Fibroblast of pulmonary artery (primary cell): ENCODE measurements around the gene NOXRED1.

Source experiments
- DNase-seq: peaks from one replicate; pipeline ENCODE4 v3.0.0-alpha.2; 2010; ENCODE audit warnings: low read depth
- H3K4me3 ChIP-seq: replicated peaks from 2 replicates; pipeline ENCODE4 v1.5.1; 2011; ENCODE audit warnings: low read depth, mild to moderate bottlenecking, control low read depth, low read length, moderate library complexity
- CTCF ChIP-seq: IDR thresholded peaks from 2 replicates; pipeline ENCODE4 v1.5.1; 2011; ENCODE audit warnings: mild to moderate bottlenecking, control low read depth, low read length, inconsistent platforms; ENCODE audit errors: missing control alignments

NOXRED1 gene

DNA sequence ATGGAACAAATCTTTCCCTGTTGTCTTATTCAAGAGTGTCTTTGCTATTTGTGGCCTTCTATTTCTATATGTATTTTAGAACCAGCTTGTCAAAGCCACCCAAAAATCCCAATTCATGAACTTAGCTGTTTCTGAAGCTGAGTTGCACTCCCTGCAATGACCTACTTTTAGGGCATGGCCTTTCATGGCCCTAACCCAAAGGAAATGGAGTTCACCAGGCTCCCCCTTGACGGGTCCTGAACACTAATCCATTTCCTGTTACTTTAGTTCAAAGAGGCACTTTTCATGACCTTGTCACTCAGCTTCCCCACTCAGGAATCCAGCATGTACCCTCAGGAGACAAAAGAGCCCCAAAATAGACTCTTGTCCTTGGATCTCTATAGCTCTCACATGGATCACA lies 54.0 kb downstream of the NOXRED1 start:
- TF ChIP-seq CTCF, result no peak
- no peak for DNase-seq
- no peak overlapping the region for H3K4me3 ChIP-seq

DNA sequence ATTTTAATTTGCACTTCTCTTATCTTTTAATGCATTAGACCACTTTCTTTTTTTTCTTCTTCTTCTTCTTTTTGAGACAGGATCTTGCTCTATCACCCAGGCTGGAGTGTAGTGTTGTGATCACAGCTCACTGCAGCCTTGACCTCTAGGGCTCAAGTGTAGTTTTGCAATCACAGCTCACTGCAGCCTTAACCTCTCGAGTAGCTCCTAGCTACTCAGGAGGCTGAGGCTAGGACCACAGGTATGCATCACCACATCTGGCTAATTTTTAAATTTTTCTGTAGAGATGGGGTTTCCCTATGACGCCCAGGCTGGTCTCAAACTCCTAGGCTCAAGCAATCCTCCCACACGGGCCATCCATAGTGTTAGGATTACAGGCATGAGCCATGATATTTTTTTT lies 59.2 kb downstream of the NOXRED1 start:
- no peak for DNase-seq
- no peak overlapping the region for H3K4me3 ChIP-seq
- no peak for TF ChIP-seq CTCF

- DNase-seq, result no peak
- H3K4me3 ChIP-seq, result no peak overlapping the region
- no peak for TF ChIP-seq CTCF
These were observed 63.7 kb downstream of the NOXRED1 start for GRCh38 chr14:77359626-77360025.

- no peak overlapping the region for H3K4me3 ChIP-seq
- DNase-seq, result no peak
- TF ChIP-seq CTCF, result no peak
These were observed 66.4 kb downstream of the NOXRED1 start for GRCh38 chr14:77356899-77357298.

GRCh38 chr14:77355811-77356210 lies 67.5 kb downstream of the NOXRED1 start:
- no peak for TF ChIP-seq CTCF
- H3K4me3 ChIP-seq, result no peak overlapping the region
- no peak for DNase-seq

GRCh38 chr14:77353469-77354141 lies 69.7 kb downstream of the NOXRED1 start:
- no peak for TF ChIP-seq CTCF
- no peak for DNase-seq
- H3K4me3 ChIP-seq, result no peak overlapping the region

DNA sequence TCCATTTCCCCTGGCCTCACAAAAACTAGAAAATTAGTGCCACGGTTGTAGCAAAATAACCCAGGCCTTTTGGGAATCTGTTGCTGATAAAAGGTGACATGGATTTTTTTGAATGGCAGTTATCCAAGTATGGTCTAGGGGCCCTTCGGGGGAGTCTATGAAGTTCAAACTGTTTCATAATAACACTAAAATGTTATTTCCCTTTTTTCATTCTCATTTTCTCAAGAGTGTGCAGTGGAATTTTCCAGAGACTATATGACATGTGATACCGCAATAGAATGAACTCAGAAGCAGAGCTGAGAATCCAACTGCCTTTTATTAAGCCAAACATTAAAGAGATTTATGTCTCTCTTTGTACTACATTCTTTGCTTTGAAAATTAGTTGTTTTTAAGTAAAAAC lies 75.6 kb downstream of the NOXRED1 start:
- DNase-seq, result peak; percentile 21
- no peak for TF ChIP-seq CTCF
- H3K4me3 ChIP-seq, result no peak overlapping the region
